ENCODE measurements around the gene TOR4A. TPM values are rescaled to one million over a fixed set of nuclear protein-coding genes. Genes with fewer than 3 reads are reported as not detected.

The TOR4A gene
- total RNA-seq, 2 donors from 2014 or later = 26.4 to 43.5 TPM

GRCh38 chr9:137297966-137298365 lies 20.4 kb downstream of the TOR4A start:
- Histone ChIP-seq H3K4me1 (ENCODE audit: control insufficient read depth in 1 of 2, low read depth in 2 of 2) (peaks cover 17 to 26% of the 10 kb centered on the region in 2 donors), H3K36me3 (no peaks in the 10 kb centered on the region), H3K27ac (no peak overlapping the region), H3K27me3 (replicated peaks; ENCODE audit: insufficient read depth) (peaks cover 12% of the 10 kb centered on the region), H3K9me3 (no peaks in the 10 kb centered on the region), H3K4me3 (no peak overlapping the region)
- DNase-seq (ENCODE audit: low spot score) = no peak
- TF ChIP-seq, protein P1, sequence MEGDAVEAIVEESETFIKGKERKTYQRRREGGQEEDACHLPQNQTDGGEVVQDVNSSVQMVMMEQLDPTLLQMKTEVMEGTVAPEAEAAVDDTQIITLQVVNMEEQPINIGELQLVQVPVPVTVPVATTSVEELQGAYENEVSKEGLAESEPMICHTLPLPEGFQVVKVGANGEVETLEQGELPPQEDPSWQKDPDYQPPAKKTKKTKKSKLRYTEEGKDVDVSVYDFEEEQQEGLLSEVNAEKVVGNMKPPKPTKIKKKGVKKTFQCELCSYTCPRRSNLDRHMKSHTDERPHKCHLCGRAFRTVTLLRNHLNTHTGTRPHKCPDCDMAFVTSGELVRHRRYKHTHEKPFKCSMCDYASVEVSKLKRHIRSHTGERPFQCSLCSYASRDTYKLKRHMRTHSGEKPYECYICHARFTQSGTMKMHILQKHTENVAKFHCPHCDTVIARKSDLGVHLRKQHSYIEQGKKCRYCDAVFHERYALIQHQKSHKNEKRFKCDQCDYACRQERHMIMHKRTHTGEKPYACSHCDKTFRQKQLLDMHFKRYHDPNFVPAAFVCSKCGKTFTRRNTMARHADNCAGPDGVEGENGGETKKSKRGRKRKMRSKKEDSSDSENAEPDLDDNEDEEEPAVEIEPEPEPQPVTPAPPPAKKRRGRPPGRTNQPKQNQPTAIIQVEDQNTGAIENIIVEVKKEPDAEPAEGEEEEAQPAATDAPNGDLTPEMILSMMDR (IDR thresholded peaks at IDR 0.05) = no peak
- ATAC-seq (ENCODE audit: insufficient number of reproducible peaks, low FRiP score, low read depth) = no peak

GRCh38 chr9:137298401-137299202 lies 21.1 kb downstream of the TOR4A start:
- no peak overlapping the region for H3K4me3 ChIP-seq
- peak overlapping the region in 1 of 2 donors; percentile 17 for H3K27ac ChIP-seq

DNA sequence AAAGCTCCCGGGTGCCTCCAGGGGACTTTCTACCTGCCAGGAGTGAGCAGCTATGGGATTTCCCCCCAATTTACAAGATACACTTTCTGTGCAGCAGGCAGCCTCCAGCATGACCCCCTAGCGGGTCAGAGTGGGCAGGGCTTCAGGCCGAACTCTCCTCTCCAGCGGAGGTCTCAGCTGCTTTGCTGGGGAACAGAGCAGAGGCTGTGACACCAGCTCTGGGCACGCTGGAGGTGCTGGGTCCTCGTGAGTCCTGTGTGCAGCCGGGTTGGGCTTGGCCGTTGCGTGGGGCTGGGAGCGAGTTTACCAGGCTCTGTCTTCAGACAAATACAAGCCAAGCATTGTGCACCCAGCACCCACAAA lies 21.7 kb downstream of the TOR4A start:
- Histone ChIP-seq H3K9me3 (no peaks in the 10 kb centered on the region), H3K4me1 (ENCODE audit: control insufficient read depth in 1 of 2, low read depth in 2 of 2) (peaks cover 17 to 26% of the 10 kb centered on the region in 2 donors), H3K27me3 (replicated peaks; ENCODE audit: insufficient read depth) (peaks cover 12% of the 10 kb centered on the region), H3K4me3 (no peak overlapping the region), H3K27ac (peak overlapping the region in 1 of 2 donors; percentile 17), H3K36me3 (no peaks in the 10 kb centered on the region)
- DNase-seq (ENCODE audit: low spot score) (no peak), ATAC-seq (ENCODE audit: insufficient number of reproducible peaks, low FRiP score, low read depth) (no peak)
- TF ChIP-seq, protein P1 (IDR thresholded peaks at IDR 0.05) = no peak

More at GRCh38 chr9:137298401-137299202, 21.1 kb downstream of the TOR4A start:
- no peaks in the 10 kb centered on the region for H3K9me3 ChIP-seq
- H3K4me1 ChIP-seq (ENCODE audit: control insufficient read depth in 1 of 2, low read depth in 2 of 2) = peaks cover 17 to 26% of the 10 kb centered on the region in 2 donors
- TF ChIP-seq, protein P1 (IDR thresholded peaks at IDR 0.05) = no peak
- H3K27me3 ChIP-seq (replicated peaks; ENCODE audit: insufficient read depth) = peaks cover 12% of the 10 kb centered on the region
- H3K36me3 ChIP-seq = no peaks in the 10 kb centered on the region
- DNase-seq (ENCODE audit: low spot score) (no peak), ATAC-seq (ENCODE audit: insufficient number of reproducible peaks, low FRiP score, low read depth) (no peak)

- H3K9me3 ChIP-seq = no peaks in the 10 kb centered on the region
- H3K4me1 ChIP-seq (ENCODE audit: control insufficient read depth in 1 of 2, low read depth in 2 of 2) = peaks cover 19 to 28% of the 10 kb centered on the region in 2 donors
- H3K36me3 ChIP-seq = no peaks in the 10 kb centered on the region
- peaks cover 12% of the 10 kb centered on the region for H3K27me3 ChIP-seq (replicated peaks; ENCODE audit: insufficient read depth)
- ATAC-seq (ENCODE audit: insufficient number of reproducible peaks, low FRiP score, low read depth) = no peak
- no peak for DNase-seq (ENCODE audit: low spot score)
- no peak overlapping the region for H3K27ac ChIP-seq
- peak overlapping the region; percentile 23 for H3K4me3 ChIP-seq
- TF ChIP-seq, protein P1 (IDR thresholded peaks at IDR 0.05) = no peak
Observed at GRCh38 chr9:137299938-137300337, 22.4 kb downstream of the TOR4A start.

GRCh38 chr9:137300567-137301080 lies 23.1 kb downstream of the TOR4A start:
- H3K4me1 ChIP-seq (ENCODE audit: control insufficient read depth in 1 of 2, low read depth in 2 of 2) = peaks cover 23 to 31% of the 10 kb centered on the region in 2 donors
- TF ChIP-seq, protein P1 (IDR thresholded peaks at IDR 0.05) = no peak
- no peaks in the 10 kb centered on the region for H3K9me3 ChIP-seq
- H3K27me3 ChIP-seq (replicated peaks; ENCODE audit: insufficient read depth) = peaks cover 12% of the 10 kb centered on the region
- no peak for ATAC-seq (ENCODE audit: insufficient number of reproducible peaks, low FRiP score, low read depth)
- H3K27ac ChIP-seq = no peak overlapping the region
- DNase-seq (ENCODE audit: low spot score) = no peak
- H3K36me3 ChIP-seq = no peaks in the 10 kb centered on the region
- peak overlapping the region; percentile 73 for H3K4me3 ChIP-seq
